Dermis blood vessel endothelial cell (primary cell): Measurements from ENCODE around the gene PLAAT5. TPM values are rescaled to one million over a fixed set of nuclear protein-coding genes. Genes with fewer than 3 reads are reported as not detected.
"Not testable (repeated sequence)": the region's sequence is repeated elsewhere in the genome, so short reads cannot be mapped to it uniquely, and the experiment has no call there.

Source experiments
- DNase-seq: peaks from one replicate; pipeline ENCODE4 v3.0.0; 2010
- total RNA-seq: library from RNA; depleted of rRNA; stranded (reverse); fragments of >200 nt; gene quantifications from 2 replicates; pipeline ENCODE4 v1.2.3, GENCODE V29; 2014

Gene PLAAT5, protein sequence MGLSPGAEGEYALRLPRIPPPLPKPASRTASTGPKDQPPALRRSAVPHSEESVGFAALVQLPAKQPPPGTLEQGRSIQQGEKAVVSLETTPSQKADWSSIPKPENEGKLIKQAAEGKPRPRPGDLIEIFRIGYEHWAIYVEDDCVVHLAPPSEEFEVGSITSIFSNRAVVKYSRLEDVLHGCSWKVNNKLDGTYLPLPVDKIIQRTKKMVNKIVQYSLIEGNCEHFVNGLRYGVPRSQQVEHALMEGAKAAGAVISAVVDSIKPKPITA
- total RNA-seq = not detected in 2 replicates

- no peak for DNase-seq
These were observed at the start of gene PLAAT5 for GRCh38 chr11:63490551-63491239. PLAAT5 (minus strand) TSS chr11:63491167; CDS start chr11:63491034, 133 bp downstream.

- peak; percentile 8 for DNase-seq
These were observed 46.5 kb upstream of the PLAAT5 start for GRCh38 chr11:63537293-63538101.

DNA sequence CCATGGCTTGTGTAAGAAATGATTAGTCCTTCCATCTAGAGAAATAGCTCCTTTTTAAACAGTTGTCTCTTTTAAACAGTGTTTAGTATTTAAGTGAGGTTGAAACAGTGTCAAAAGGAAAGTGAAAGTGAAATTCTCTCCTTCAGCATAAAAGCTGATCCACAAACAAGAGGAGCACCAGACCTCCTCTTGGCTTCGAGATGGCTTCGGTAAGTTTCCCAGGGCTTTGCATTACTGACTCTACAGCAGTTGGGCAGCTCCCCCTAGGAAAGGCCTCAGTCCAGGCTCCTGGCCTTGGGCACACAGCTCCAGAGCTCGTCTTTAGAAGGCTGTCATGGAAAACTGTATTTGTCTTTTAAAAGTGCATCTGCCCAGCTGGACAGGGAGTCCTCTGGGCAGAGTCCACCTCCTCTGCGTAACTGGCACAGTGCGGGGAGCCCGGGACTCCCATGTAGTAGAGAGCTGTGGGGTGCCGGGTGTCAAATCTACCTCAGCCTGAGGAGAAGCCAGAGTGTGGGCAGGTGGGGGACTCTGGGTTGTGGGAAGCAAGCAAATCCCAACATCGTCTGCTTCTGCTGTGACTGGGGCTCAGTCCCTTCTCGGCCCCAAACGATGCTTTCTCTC lies 45.8 kb upstream of the PLAAT5 start, which contains the start of gene PLAAT4:
Gene PLAAT4 (plus strand): TSS at position 140 of the 624 bp plus-strand sequence. CDS start 61 bp downstream, at position 201.
- peak; percentile 49 for DNase-seq

- DNase-seq = peak; percentile 40
These were observed 44.8 kb upstream of the PLAAT5 start for GRCh38 chr11:63535734-63536133.

GRCh38 chr11:63534895-63535461 lies 44.0 kb upstream of the PLAAT5 start:
- no peak for DNase-seq

GRCh38 chr11:63534076-63534475 lies 43.1 kb upstream of the PLAAT5 start:
- no peak for DNase-seq

- DNase-seq = no peak
These were observed 42.0 kb upstream of the PLAAT5 start for GRCh38 chr11:63532799-63533475.

GRCh38 chr11:63532117-63532516 lies 41.1 kb upstream of the PLAAT5 start:
- no peak for DNase-seq

- DNase-seq = peak; percentile 35
These were observed 40.3 kb upstream of the PLAAT5 start for GRCh38 chr11:63531074-63531792.

DNA sequence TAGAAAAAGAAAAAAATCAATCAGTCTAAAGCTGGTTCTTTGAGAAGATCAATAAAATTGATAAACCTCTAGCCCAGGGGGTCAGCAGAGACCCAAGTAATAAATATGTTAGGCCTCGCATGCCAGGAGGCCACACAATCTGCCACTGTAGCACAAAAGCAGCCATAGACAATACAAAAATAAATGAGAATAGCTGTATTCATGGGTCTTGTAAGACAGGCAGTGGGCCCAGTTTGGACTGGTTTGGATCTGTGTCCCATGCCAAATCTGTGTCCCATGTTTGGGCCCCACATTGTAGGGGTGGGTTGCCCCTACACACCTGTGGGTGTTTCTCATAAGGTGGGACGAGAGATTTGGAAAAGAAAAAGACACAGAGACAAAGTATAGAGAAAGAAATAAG lies 39.1 kb upstream of the PLAAT5 start:
- no peak for DNase-seq

- not testable (repeated sequence) for DNase-seq
These were observed 38.4 kb upstream of the PLAAT5 start for GRCh38 chr11:63529373-63529772.

DNA sequence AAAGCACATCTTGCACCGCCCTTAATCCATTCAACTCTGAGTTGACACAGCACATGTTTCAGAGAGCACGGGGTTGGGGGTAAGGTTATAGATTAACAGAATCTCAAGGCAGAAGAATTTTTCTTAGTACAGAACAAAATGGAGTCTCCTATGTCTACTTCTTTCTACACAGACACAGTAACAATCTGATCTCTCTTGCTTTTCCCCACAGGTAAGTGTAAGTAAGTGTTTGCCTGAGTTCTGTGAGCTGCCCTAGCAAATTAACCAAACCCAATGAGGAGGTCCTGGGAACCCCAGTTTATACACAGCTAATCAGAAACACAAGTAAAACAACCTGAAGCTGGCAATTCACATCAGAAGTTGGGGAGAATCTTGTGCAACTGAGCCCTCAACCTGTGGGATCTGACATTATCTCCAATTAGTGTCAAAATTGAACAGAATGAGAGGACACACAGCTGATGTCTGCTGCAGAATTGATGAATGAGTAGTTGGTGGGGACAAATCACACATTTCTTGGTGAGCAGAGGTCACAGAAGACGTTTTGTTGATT lies 37.8 kb upstream of the PLAAT5 start:
- DNase-seq = not testable (repeated sequence)

DNA sequence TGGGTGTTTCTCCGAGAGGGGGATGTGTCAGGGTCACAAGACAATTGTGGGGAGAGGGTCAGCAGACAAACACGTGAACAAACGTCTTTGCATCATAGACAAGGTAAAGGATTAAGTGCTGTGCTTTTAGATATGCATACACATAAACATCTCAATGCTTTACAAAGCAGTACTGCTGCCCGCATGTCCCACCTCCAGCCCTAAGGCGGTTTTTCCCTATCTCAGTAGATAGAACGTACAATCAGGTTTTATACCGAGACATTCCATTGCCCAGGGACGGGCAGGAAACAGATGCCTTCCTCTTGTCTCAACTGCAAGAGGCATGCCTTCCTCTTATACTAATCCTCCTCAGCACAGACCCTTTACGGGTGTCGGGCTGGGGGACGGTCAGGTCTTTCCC lies 37.2 kb upstream of the PLAAT5 start:
- not testable (repeated sequence) for DNase-seq

DNA sequence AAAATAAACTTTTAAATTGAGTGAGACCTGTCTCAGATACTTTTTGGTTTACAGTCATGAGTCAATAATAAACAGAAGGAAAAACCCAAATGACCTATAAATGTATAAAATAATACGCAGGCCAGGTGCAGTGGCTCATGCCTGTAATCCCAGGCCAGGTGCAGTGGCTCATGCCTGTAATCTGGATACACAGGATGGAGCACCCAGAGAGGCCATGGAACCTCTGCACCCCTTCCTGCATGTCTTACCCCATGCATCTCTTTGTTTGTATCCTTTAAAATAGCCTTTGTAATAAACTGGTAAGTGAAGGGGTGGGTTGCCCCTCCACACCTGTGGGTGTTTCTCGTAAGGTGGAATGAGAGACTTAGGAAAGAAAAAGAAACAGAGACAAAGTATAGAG lies 36.7 kb upstream of the PLAAT5 start:
- no peak for DNase-seq

DNA sequence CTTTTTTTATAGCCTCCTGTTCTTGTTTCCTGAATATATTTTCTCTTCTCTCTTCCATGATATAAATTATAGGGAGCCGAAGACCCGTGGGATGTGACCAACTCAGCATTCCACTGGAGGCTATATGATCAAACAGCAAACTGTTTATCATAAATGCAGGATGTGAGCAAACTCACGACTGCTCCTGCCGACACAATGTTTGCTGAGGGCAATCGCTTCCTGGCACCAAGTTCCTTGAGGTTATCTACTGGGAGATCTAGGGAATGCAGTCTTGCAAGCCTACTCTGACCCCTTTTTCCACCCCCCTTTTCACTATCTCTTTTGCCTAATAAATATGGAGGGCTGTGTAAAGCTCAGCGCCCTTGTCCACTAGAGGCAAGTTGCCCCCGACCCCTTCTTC lies 32.2 kb upstream of the PLAAT5 start:
- no peak for DNase-seq

DNA sequence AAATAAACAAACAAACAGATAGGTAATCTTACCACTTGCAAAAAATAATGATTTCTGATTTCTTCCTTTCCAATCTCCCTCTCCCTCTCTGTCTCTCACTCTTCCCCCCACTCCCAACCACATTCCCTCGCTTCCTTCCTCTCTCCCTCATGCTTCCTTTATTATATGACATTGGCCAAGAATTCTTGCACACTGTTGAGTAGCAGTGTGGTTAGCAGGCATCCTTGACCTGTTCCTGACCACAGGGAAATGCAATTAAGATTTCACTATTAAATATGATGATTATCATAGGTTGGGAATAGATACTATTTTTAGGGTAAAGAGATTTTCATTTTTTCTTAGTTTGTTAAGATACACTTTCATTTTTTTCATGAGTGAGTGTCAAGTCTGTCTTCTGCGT lies 30.9 kb upstream of the PLAAT5 start:
- DNase-seq = no peak

DNA sequence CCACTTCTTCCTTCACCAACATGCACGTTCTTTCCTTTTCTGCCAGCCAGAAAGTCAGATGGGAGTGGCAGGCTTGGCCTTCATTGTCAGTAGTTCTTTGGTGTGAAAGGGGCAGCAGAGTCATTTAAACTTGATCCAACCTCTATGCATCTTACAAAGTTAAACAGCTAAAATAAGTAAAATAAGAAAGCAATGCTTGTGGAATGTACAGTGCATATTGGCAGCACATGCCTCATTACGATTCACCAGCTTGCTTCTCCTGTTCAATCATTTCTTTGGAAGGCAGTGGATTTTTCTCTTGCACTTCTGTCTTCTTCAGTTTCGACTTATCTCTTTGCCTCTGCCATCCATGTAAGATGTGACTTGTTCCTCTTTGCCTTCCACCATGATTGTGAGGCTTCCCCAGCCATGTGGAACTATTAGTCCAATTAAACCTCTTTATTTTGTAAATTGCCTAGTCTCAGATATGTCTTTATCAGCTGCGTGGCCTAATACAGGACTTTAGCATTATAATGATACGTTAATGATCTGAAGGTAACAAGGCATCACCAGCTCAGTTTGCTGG lies 29.7 kb upstream of the PLAAT5 start:
- DNase-seq = no peak

DNA sequence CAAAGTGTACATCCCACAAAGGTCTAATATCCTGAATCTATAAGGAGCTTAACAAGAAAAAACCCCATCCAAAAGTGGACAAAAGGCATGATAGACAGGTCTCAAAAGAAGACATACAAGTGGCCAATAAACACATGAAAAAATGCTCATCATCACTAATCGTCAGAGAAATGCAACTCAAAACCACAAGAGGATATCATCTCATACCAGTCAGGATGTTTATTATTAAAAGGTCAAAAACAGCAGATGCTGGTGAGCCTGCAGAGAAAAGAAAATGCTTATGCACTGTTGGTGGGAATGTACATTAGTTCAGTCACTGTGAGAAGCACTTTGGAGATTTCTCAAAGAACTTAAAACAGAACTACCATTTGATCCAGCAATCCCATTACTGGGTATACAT lies 27.6 kb upstream of the PLAAT5 start:
- DNase-seq = no peak

DNA sequence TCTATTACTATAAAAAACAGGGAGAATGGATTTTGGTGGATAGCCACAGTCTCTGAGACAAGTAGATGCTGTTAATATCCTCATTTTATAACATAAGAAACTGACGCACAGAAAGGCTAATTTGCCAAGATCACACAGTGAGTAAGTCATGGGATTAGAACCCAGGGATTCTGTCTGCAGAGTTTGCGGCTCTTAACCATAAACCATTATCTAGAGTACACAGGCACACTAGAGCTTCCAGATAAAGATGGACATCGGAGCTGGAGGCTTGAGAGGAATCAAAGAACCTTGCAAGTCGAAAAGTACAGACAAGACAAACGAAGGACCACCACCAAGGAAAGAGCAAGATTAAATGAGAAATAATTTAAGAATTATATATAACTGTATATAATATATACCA lies 26.2 kb upstream of the PLAAT5 start:
- no peak for DNase-seq

DNA sequence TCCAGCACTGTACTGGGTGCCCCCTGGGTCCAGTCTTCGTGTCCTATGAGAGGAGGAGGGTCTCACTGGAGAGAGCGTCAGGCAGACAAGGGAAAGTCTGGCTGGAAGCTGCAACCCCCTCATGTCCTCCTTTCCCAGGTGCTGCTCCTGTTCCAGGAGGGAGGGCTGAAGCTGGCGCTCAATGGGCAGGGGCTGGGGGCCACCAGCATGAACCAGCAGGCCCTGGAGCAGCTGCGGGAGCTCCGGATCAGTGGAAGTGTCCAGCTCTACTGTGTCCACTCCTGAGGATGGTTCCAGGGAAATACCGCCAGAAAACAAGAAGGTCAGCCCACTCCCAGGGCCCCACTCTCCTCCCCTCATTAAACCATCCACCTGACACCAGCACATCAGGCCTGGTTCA lies 25.1 kb upstream of the PLAAT5 start:
- no peak for DNase-seq

GRCh38 chr11:63512816-63513215 lies 21.8 kb upstream of the PLAAT5 start:
- no peak for DNase-seq
